Lower lobe of right lung (tissue), 2 donors: ENCODE results near the gene GUK1. TPM values are rescaled to one million over a fixed set of nuclear protein-coding genes. Genes with fewer than 3 reads are reported as not detected.

Experiments
- ATAC-seq, 2 donors: fragments of 200-7000 bp; cut with Tn5 transposase; one replicate each; pipeline ENCODE4 v1.9.1; 2020 to 2022; ENCODE audit warnings: mild to moderate bottlenecking in 2 of 2, moderate library complexity in 2 of 2
- DNase-seq: peaks from one replicate; pipeline ENCODE4 v3.0.0-alpha.2; 2020
- H3K27ac ChIP-seq: fragments of 200-600 bp; one replicate; pipeline ENCODE4 v1.8.0; 2022
- H3K27me3 ChIP-seq: fragments of 200-600 bp; one replicate; pipeline ENCODE4 v1.8.0; 2022; ENCODE audit warnings: low read depth
- H3K36me3 ChIP-seq: fragments of 200-600 bp; one replicate; pipeline ENCODE4 v1.8.0; 2022; ENCODE audit warnings: mild to moderate bottlenecking
- H3K4me1 ChIP-seq: fragments of 200-600 bp; one replicate; pipeline ENCODE4 v1.8.0; 2022
- H3K4me3 ChIP-seq: fragments of 200-600 bp; one replicate; pipeline ENCODE4 v1.8.0; 2022; ENCODE audit warnings: mild to moderate bottlenecking
- H3K9me3 ChIP-seq: fragments of 200-600 bp; one replicate; pipeline ENCODE4 v1.8.0; 2022
- CTCF ChIP-seq: fragments of 200-600 bp; IDR thresholded peaks from one replicate; pipeline ENCODE4 v1.8.0; 2022; ENCODE audit warnings: antibody characterized with exemption, mild to moderate bottlenecking
- intact Hi-C: fragments of 100-400 bp; cut with DNase I; formaldehyde crosslinking; loops from one replicate; pipeline ENCODE4 v1.11.0; 2022
- total RNA-seq: library from RNA; stranded (reverse); fragmentation: NEBNext Ultra II Directional; extraction: Animal tissue kit (Norgen Biotek cat#: 25700); gene quantifications from one replicate; pipeline ENCODE4 v1.2.1, GENCODE V29; 2021
- donor health status: DM: no; HTN: yes; CAD: no; lungs with severe emphysema.

The GUK1 gene
- total RNA-seq, 1 donor from 2014 or later = 192 TPM

GRCh38 chr1:228097333-228098081 lies 42.6 kb upstream of the GUK1 start:
- H3K36me3 ChIP-seq = peaks cover 54% of the 10 kb centered on the region
- peaks cover 7% of the 10 kb centered on the region for H3K9me3 ChIP-seq
- no peak overlapping the region for H3K4me3 ChIP-seq
- H3K27ac ChIP-seq = no peak overlapping the region
- no peak for DNase-seq
- intact Hi-C loops = no loop called here
- H3K4me1 ChIP-seq = peaks cover 41% of the 10 kb centered on the region
- TF ChIP-seq CTCF = no peak
- no peak for ATAC-seq
- no peaks in the 10 kb centered on the region for H3K27me3 ChIP-seq

- peaks cover 48% of the 10 kb centered on the region for H3K36me3 ChIP-seq
- H3K9me3 ChIP-seq = peaks cover 7% of the 10 kb centered on the region
- intact Hi-C loops = no loop called here
- DNase-seq (no peak), ATAC-seq (no peak)
- H3K4me3 ChIP-seq = no peak overlapping the region
- no peak overlapping the region for H3K27ac ChIP-seq
- TF ChIP-seq CTCF = no peak
- H3K4me1 ChIP-seq = peaks cover 33% of the 10 kb centered on the region
- H3K27me3 ChIP-seq = no peaks in the 10 kb centered on the region
Observed at GRCh38 chr1:228098323-228098931, 41.7 kb upstream of the GUK1 start.

GRCh38 chr1:228099331-228099732 lies 40.7 kb upstream of the GUK1 start:
- H3K27ac ChIP-seq = no peak overlapping the region
- DNase-seq = no peak
- TF ChIP-seq CTCF = no peak
- H3K36me3 ChIP-seq = peaks cover 48% of the 10 kb centered on the region
- no peak overlapping the region for H3K4me3 ChIP-seq
- no peak for ATAC-seq
- H3K9me3 ChIP-seq = peaks cover 6% of the 10 kb centered on the region
- intact Hi-C loops = no loop called here
- H3K27me3 ChIP-seq = no peaks in the 10 kb centered on the region
- peaks cover 40% of the 10 kb centered on the region for H3K4me1 ChIP-seq

- DNase-seq (no peak), ATAC-seq (no peak)
- H3K4me1 ChIP-seq = peaks cover 30% of the 10 kb centered on the region
- no peaks in the 10 kb centered on the region for H3K27me3 ChIP-seq
- intact Hi-C loops = no loop called here
- no peaks in the 10 kb centered on the region for H3K9me3 ChIP-seq
- H3K27ac ChIP-seq = no peak overlapping the region
- no peak for TF ChIP-seq CTCF
- peak overlapping the region; percentile 90 for H3K4me3 ChIP-seq
- H3K36me3 ChIP-seq = peaks cover 52% of the 10 kb centered on the region
Observed at GRCh38 chr1:228100822-228101613, 39.1 kb upstream of the GUK1 start.

GRCh38 chr1:228101614-228101993 lies 38.5 kb upstream of the GUK1 start:
- Histone ChIP-seq H3K9me3 (no peaks in the 10 kb centered on the region), H3K4me1 (peaks cover 25% of the 10 kb centered on the region), H3K36me3 (peaks cover 53% of the 10 kb centered on the region), H3K4me3 (peak overlapping the region; percentile 90), H3K27ac (peak overlapping the region; percentile 88), H3K27me3 (no peaks in the 10 kb centered on the region)
- intact Hi-C loops = no loop called here
- no peak for TF ChIP-seq CTCF
- DNase-seq (no peak), ATAC-seq (no peak)
